HG02763 (cell line): ENCODE results near the gene SLC29A3.

ENCODE experiments used
- ATAC-seq: cut with Tn5 transposase; IDR thresholded peaks from one replicate; pipeline ENCODE4 v1.9.1; 2021; ENCODE audit warnings: mild to moderate bottlenecking, moderate library complexity; ENCODE audit not compliant: unreplicated experiment

Gene SLC29A3

GRCh38 chr10:71390921-71391690, 72.0 kb downstream of the SLC29A3 start:
- no peak for ATAC-seq

GRCh38 chr10:71391701-71392100, 72.6 kb downstream of the SLC29A3 start:
- no peak for ATAC-seq

DNA sequence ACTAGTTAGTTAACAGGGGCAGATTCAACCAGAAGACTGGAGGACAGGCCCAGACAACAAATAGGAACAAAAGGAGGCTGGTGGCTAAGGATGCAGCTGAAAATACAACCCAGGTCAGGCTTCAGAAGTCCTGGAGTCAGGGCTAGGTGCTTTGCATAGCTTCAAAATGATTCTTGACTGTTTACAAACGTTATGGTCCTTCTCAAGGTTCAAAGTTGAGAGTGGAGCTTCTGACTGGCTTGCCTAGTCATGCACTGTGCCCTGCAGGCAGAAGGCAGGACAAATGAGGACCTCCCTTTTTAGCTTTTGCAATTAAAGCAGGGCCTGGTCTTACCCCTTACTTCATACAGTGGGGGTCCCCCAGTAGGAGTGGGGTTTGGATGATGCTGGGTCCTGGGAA, 73.2 kb downstream of the SLC29A3 start:
- no peak for ATAC-seq

- no peak for ATAC-seq
Observed at GRCh38 chr10:71392791-71393781, 74.0 kb downstream of the SLC29A3 start.

GRCh38 chr10:71393841-71394475, 74.9 kb downstream of the SLC29A3 start:
- no peak for ATAC-seq

- no peak for ATAC-seq
Observed at GRCh38 chr10:71394926-71395562, 76.0 kb downstream of the SLC29A3 start.

GRCh38 chr10:71395621-71396020, 76.6 kb downstream of the SLC29A3 start:
- no peak for ATAC-seq

DNA sequence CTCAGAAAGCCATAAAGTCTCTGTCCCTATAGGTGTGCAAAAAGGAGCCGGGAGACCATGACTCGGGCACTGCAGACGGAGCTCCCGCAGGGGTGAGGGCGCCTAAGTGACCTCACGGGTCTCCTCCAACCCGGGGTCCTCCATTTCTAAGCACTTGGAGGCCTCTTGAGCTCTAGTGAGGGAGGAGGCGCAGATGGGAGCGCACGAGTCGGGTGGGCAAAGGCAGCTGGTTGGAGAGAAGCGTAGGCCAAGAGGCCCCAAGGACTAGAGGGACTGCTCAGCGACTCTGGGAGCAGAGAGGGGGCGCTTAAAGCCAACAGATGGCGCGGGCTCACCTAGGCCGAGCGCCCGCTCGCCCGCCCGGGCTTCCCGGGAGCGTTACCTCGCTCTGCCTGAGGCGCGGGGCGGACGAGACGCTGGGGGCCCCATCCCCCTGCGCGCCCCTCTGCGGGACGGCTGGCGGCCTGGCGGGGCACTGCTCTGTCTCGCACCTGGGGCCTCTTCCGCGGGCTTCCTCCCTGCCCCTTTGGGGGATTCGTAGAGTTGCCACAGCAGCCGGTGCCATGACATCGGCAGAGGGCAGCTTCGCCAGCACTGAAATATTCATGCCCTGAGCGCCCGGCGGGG, 77.1 kb downstream of the SLC29A3 start:
- no peak for ATAC-seq

DNA sequence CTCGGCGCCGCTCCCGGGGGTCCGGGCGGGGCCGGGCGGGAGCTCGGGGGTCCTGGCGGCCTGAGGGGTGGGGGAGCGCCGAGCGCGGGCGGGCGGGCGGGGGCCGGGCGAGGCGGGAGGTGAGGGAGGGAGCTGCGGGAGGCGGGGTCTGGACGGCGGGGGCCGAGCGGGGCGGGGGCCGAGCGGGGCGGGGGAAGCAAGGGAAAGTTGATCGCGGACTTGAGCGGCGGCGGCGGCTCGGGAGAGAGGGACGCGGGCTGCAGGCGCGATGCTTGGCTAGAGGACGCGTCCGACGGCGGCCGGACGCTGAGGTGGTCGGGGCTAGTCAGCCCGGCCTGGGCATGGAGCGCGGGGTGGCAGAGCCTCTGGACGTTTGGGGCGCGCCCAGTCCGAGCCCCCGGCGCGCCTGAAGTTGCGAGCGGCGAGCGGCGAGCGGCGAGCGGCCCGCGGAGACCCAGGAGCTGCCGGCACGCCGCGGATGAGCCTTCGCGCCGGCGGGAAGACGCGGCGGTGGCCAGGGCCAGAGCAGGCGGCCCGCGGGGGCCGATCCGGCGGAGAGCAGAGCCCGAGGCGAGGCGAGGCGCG, 77.7 kb downstream of the SLC29A3 start, which contains the start of gene CDH23:
Gene CDH23, plus strand, starts transcription at position 210 of the 585 bp plus-strand sequence. CDS start 42,912 bp downstream, outside the sequence.
- ATAC-seq = no peak

DNA sequence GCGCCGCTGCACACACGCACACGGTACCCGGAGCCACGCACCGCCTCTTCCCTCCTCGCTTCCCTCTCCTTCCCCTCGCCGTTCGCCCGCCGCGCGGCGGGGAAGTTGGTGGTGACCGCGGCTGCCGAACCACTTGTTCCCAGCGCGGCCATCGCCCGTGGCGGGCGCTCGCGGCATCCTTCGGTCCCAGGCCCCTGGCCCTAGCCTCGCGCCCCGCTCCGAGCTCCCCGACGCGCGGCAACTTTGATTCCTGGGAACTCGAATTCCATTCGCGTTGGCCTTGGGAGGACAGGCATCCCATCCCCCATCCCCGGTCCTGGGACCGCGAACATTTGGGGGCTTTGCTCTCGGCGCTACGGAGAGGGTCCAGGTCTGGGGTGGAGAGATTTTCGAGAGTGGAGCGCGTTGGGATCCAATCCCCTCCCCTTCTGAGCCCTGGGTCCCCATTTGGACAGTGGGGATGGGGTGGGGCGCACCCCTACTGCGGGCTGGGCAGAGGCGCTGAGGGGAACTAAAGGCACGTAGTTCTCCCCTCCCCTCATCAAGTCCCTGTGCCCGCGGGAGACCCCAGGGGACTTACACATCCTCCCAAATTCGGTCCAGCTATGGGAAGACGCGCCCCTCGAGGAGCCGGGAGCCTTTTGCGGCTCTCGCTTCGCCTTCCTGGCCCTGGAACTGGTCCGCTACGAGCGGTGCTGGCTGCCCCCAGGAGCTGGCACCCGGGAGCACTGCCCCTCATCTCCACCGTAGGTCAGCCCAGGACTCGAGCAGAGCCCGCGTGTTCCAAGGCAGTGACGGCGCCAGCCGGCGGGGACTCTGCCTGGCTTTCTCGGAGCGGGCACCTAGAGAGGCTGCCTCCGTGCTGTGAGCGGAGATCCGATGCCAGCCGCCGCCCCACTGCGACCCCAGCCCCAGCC, 78.5 kb downstream of the SLC29A3 start:
- ATAC-seq = no peak

- no peak for ATAC-seq
Observed at GRCh38 chr10:71398976-71399375, 79.9 kb downstream of the SLC29A3 start.

DNA sequence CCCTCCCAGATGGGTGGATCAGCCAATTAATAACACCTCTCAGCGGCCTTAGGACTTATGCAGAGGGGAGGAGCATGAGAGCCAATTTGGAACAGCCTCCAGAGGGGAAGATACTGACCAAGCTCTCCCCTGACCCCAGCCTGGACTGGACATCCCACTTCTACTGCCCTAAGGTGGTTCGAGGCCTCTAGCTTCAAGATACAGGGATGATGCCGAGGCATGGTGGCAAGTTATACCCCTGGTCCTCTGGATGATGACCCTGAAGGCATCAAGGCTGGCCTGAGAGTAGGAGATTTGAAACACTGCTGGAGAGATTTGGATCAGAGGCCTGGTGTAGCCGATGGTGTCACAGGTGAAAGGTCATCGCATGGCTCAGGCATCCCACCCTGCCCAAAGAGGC, 80.9 kb downstream of the SLC29A3 start:
- ATAC-seq = no peak

- ATAC-seq = no peak
Observed at GRCh38 chr10:71401056-71401455, 82.0 kb downstream of the SLC29A3 start.

GRCh38 chr10:71402005-71402404, 82.9 kb downstream of the SLC29A3 start:
- ATAC-seq = no peak

- no peak for ATAC-seq
Observed at GRCh38 chr10:71404503-71405295, 85.6 kb downstream of the SLC29A3 start.

DNA sequence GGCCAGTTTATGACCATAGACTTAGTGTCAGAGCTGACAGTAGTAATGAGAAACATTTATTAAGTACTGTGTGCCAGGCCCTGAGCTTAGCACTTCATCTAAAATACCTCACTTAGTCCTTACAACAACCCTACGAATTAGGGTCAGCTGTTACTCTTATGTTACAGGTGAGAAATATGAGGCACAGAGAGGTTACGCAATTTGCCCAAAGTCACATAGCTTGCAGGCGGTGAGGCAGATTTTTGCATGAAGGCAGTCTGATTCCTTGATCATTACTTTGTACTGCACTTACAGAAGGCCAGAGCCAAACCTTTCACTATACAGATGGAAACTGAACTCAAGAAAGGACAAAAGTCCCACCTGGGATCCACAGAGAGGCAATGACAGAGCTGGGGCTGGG, 87.8 kb downstream of the SLC29A3 start:
- ATAC-seq = no peak

DNA sequence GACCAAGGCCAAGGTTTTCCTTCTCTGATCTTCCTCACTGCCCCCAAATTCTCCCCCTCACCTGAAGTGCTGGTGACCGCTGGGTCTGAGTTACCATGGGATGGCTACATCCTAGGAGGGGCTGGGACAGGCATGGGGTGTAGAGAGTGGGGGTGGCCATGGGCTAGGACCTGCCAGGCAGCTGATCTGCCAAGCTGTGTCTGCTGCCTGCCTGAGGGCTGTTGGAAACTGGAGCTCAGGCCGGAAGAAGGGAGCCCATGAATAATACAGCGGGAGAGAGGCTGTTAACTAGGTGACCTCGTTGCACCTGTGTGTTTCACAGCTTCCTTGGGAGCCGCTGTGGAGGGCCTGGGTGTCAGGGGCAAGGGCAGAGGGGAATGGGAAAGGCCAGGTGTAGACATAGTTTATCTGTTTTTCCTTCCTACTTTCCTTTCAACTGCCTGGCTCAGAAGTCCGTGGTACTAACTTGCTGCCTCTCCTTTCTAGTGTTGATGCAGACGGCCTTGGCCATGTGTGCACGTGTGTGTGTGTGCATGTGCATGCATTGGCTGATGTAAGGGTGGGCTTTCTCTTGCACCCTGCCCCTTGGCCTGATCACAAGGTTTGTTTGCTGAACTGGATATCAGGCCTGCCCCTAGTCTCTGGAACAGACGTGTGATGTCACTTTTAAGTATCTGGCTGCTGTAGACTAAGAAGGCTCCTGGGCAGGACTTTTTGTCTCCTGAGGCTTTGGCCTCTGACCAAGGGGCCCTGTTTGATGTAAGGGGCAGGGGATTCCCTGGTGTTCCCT, 89.6 kb downstream of the SLC29A3 start:
- ATAC-seq = no peak
